ENCODE data around the gene PHETA2. TPM values are rescaled to one million over a fixed set of nuclear protein-coding genes. Genes with fewer than 3 reads are reported as not detected.

PHETA2 gene
- total and polyA plus RNA-seq, 2 of the 13 experiments (the other 11 are each of a cell fraction or from before 2014, with no cell fraction given), result 0.07 TPM; not detected in 1

GRCh38 chr22:42035256-42035655 is 38.8 kb upstream of the PHETA2 start:
- no peak for ATAC-seq
- POLR2A ChIA-PET, result no interaction called here

GRCh38 chr22:42039271-42039670 is 34.8 kb upstream of the PHETA2 start:
- H3K79me2 ChIP-seq (ENCODE audit: insufficient read depth, low read length), result no peaks in the 10 kb centered on the region
- no peak overlapping the region for H3K4me2 ChIP-seq (ENCODE audit: low read depth, low read length)
- no peak for TF ChIP-seq ZNF639 (CRISPR knock-in tag; conservative IDR thresholded peaks at IDR 0.05)
- TF ChIP-seq TRIM24 (CRISPR knock-in tag; IDR thresholded peaks at IDR 0.05), result no peak
- TF ChIP-seq ZNF33A (CRISPR knock-in tag; IDR thresholded peaks at IDR 0.05; ENCODE audit: borderline replicate concordance), result no peak
- no peak for TF ChIP-seq U2AF1 (optimal IDR thresholded peaks at IDR 0.05; ENCODE audit: low read depth, low read length)
- TF ChIP-seq SNAPC2 (CRISPR knock-in tag; IDR thresholded peaks at IDR 0.05), result no peak
- TF ChIP-seq ZKSCAN1 (IDR thresholded peaks at IDR 0.05; ENCODE audit: low read length), result no peak
- no peak for TF ChIP-seq ADNP (CRISPR knock-in tag; IDR thresholded peaks at IDR 0.05)
- TF ChIP-seq BCL3 (CRISPR knock-in tag; IDR thresholded peaks at IDR 0.05), result no peak
- no peak for TF ChIP-seq GTF2F1 (IDR thresholded peaks at IDR 0.05; ENCODE audit: low read length)
- DNase-seq (ENCODE audit: low spot score), result no peak
- no peak for ATAC-seq
- BruUV-seq (replicated peaks), result no TSS peak
- intact Hi-C loops (cut with micrococcal nuclease; ENCODE audit: unreplicated experiment) (no loop called here), in situ Hi-C loops (cut with HindIII; ENCODE audit: extremely low pct_ligation_motif_present, low pct_unique_long_range_greater_than_20kb) (no loop called here)
- no peak overlapping the region for H3K9ac ChIP-seq (ENCODE audit: insufficient read depth, low read depth, low read length)
- no peaks in the 10 kb centered on the region for H3K27me3 ChIP-seq (ENCODE audit: control insufficient read depth in 1 of 2, insufficient read depth in 2 of 2, low read length in 2 of 2)
- H3K4me3 ChIP-seq (replicated peaks in 1 of 3; ENCODE audit: insufficient read depth in 1 of 3, low read depth in 2 of 3, low read length in 3 of 3), result no peak overlapping the region
- ChIA-PET CTCF (ENCODE audit: low intra/inter-chr PET ratio, low total read pairs) (no interaction called here), POLR2A (no interaction called here)
- peaks cover 12% of the 10 kb centered on the region for H3K9me3 ChIP-seq (ENCODE audit: low read length)
- no peaks in the 10 kb centered on the region for H3K4me1 ChIP-seq (ENCODE audit: insufficient read depth, low read length)
- H3K27ac ChIP-seq (ENCODE audit: extremely low read length, insufficient read depth, low read length), result no peak overlapping the region
- H3K36me3 ChIP-seq (replicated peaks in 1 of 2; ENCODE audit: control insufficient read depth in 1 of 2, insufficient read depth in 2 of 2, low read length in 2 of 2), result no peaks in the 10 kb centered on the region
- H2AFZ ChIP-seq (ENCODE audit: low read length), result no peak overlapping the region
- no peak for FAIRE-seq
- no peaks in the 10 kb centered on the region for H4K20me1 ChIP-seq (ENCODE audit: insufficient read depth, low read length)
- 19% methylated on average over 5 of the region's 5 CpGs for WGBS (ENCODE audit: low lambda C conversion rate)

More at GRCh38 chr22:42035256-42035655, 38.8 kb upstream of the PHETA2 start:
- in situ Hi-C loops (cut with HindIII; ENCODE audit: extremely low pct_ligation_motif_present, low pct_unique_long_range_greater_than_20kb) (no loop called here), intact Hi-C loops (cut with micrococcal nuclease; ENCODE audit: unreplicated experiment) (no loop called here)
- Histone ChIP-seq H2AFZ (ENCODE audit: low read length) (no peak overlapping the region), H3K27ac (ENCODE audit: extremely low read length, insufficient read depth, low read length) (no peak overlapping the region), H3K27me3 (ENCODE audit: control insufficient read depth in 1 of 2, insufficient read depth in 2 of 2, low read length in 2 of 2) (no peaks in the 10 kb centered on the region), H3K4me2 (ENCODE audit: low read depth, low read length) (no peak overlapping the region), H3K79me2 (ENCODE audit: insufficient read depth, low read length) (no peaks in the 10 kb centered on the region), H3K4me1 (ENCODE audit: insufficient read depth, low read length) (peaks cover 10% of the 10 kb centered on the region; the same call in 1 of the 2 replicates), H3K4me3 (replicated peaks in 1 of 3; ENCODE audit: insufficient read depth in 1 of 3, low read depth in 2 of 3, low read length in 3 of 3) (no peak overlapping the region), H3K9ac (ENCODE audit: insufficient read depth, low read depth, low read length) (no peak overlapping the region), H4K20me1 (ENCODE audit: insufficient read depth, low read length) (no peaks in the 10 kb centered on the region), H3K9me3 (ENCODE audit: low read length) (peaks cover 7% of the 10 kb centered on the region; the same call in 1 of the 2 replicates), H3K36me3 (replicated peaks in 1 of 2; ENCODE audit: control insufficient read depth in 1 of 2, insufficient read depth in 2 of 2, low read length in 2 of 2) (no peaks in the 10 kb centered on the region)
- no peak for TF ChIP-seq BRD4 (CRISPR knock-in tag; IDR thresholded peaks at IDR 0.05)
- no peak for TF ChIP-seq ZSCAN29 (CRISPR knock-in tag; conservative IDR thresholded peaks at IDR 0.05)
- no peak for TF ChIP-seq MZF1 (CRISPR knock-in tag; IDR thresholded peaks at IDR 0.05; ENCODE audit: borderline replicate concordance)
- no peak for TF ChIP-seq ZNF263 (CRISPR knock-in tag; IDR thresholded peaks at IDR 0.05)
- no peak for TF ChIP-seq ZNF431 (CRISPR knock-in tag; IDR thresholded peaks at IDR 0.05; ENCODE audit: borderline replicate concordance, low read depth)
- no peak for TF ChIP-seq ZNF563 (CRISPR knock-in tag; IDR thresholded peaks at IDR 0.05)
- TF ChIP-seq DPF2 (CRISPR knock-in tag; IDR thresholded peaks at IDR 0.05; ENCODE audit: borderline replicate concordance, low read depth), result no peak
- no peak for TF ChIP-seq NR2F6 (IDR thresholded peaks at IDR 0.05)
- no peak for TF ChIP-seq NR2F6 (CRISPR knock-in tag; IDR thresholded peaks at IDR 0.05)
- TF ChIP-seq RBM39 (IDR thresholded peaks at IDR 0.05; ENCODE audit: low read depth, low read length, poor library complexity, severe bottlenecking), result no peak
- TF ChIP-seq NR0B2 (CRISPR knock-in tag; IDR thresholded peaks at IDR 0.05), result no peak
- no peak for TF ChIP-seq JARID2 (CRISPR knock-in tag; IDR thresholded peaks at IDR 0.05; ENCODE audit: insufficient replicate concordance)
- TF ChIP-seq HOXA9 (CRISPR knock-in tag; IDR thresholded peaks at IDR 0.05; ENCODE audit: borderline replicate concordance), result no peak
- TF ChIP-seq NCOA1 (CRISPR knock-in tag; IDR thresholded peaks at IDR 0.05), result no peak
- no peak for TF ChIP-seq TP53 (CRISPR knock-in tag; conservative IDR thresholded peaks at IDR 0.05)
- no peak for TF ChIP-seq ZNF720 (CRISPR knock-in tag; IDR thresholded peaks at IDR 0.05)
- no peak for TF ChIP-seq ASH2L (IDR thresholded peaks at IDR 0.05; ENCODE audit: insufficient read length, low read depth, low read length)
- no peak for TF ChIP-seq EZH2 (conservative IDR thresholded peaks at IDR 0.05; ENCODE audit: low read depth, low read length)
- no peak for TF ChIP-seq CREM (IDR thresholded peaks at IDR 0.05)
- no peak for TF ChIP-seq CREM (CRISPR knock-in tag; IDR thresholded peaks at IDR 0.05)
- no peak for TF ChIP-seq GABPA (IDR thresholded peaks at IDR 0.05; ENCODE audit: low read depth, low read length)
- no peak for TF ChIP-seq GABPA (CRISPR knock-in tag; IDR thresholded peaks at IDR 0.05; ENCODE audit: low read depth)
- no TSS peak for BruUV-seq (replicated peaks)
- DNase-seq (ENCODE audit: low spot score) (no peak), FAIRE-seq (no peak)
- CTCF ChIA-PET (ENCODE audit: low intra/inter-chr PET ratio, low total read pairs), result no interaction called here
- 42% methylated on average over 3 of the region's 8 CpGs for WGBS (ENCODE audit: low lambda C conversion rate)
